GM12878 (cell line): ENCODE data around the gene MAML2. TPM values are rescaled to one million over a fixed set of nuclear protein-coding genes. Genes with fewer than 3 reads are reported as not detected.

Experiments
- ATAC-seq: fragments of 200-7000 bp; cut with Tn5 transposase; 3 replicates; pipeline ENCODE4 v1.9.1; 2020; ENCODE audit warnings: mild to moderate bottlenecking, moderate library complexity
- BruUV-seq: library from RNA; stranded (reverse); fragments of 400-500 nt; replicated peaks from 2 replicates; lab custom pipeline; 2021; lab: Mats Ljungman, UMichigan
- CTCF ChIA-PET: fragments of 300-600 bp; sonication (Branson Sonifier 250); formaldehyde crosslinking; extraction: SDS; loops from one replicate; lab custom pipeline; 2021; ENCODE audit warnings: inconsistent platforms; lab: Yijun Ruan, JAX
- POLR2A ChIA-PET: fragments of 350-600 bp; formaldehyde crosslinking; extraction: SDS; loops from one replicate; lab custom pipeline; 2021; ENCODE audit warnings: inconsistent platforms; lab: Charles Lee
- RAD21 ChIA-PET: fragments of 300-600 bp; sonication (Branson Sonifier 250); formaldehyde crosslinking; loops from one replicate; lab custom pipeline; 2023; ENCODE audit warnings: antibody characterized with exemption; ENCODE audit not compliant: unreplicated experiment; lab: Charles Lee
- SMC1A ChIA-PET: fragments of 300-600 bp; sonication (Branson Sonifier 250); formaldehyde crosslinking; loops from one replicate; lab custom pipeline; 2023; ENCODE audit not compliant: unreplicated experiment, uncharacterized antibody; lab: Charles Lee
- DNase-seq: peaks from one replicate; pipeline ENCODE4 v3.0.0-alpha.2; 2011; ENCODE audit warnings: low read depth, low spot score
- FAIRE-seq: peaks from 3 replicates; lab custom pipeline; 2011; peaks lifted over from hg19 to GRCh38; lab: Jason Lieb, UNC
- H2AFZ ChIP-seq: 2 replicates; pipeline ENCODE4 v1.6.0; 2011; ENCODE audit warnings: low read depth, low read length, control low read depth; ENCODE audit not compliant: control insufficient read depth
- H3K27ac ChIP-seq: 2 replicates; pipeline ENCODE4 v1.5.1; 2011; ENCODE audit warnings: control low read depth; ENCODE audit not compliant: control insufficient read depth, insufficient read depth
- H3K27me3 ChIP-seq, 2 experiments: replicated peaks in 1 of 2; 2 replicates each; pipeline versions ENCODE4 v1.6.0 to v1.6.1; 2011; ENCODE audit warnings: low read length in 1 of 2; ENCODE audit not compliant: control insufficient read depth in 2 of 2, insufficient read depth in 2 of 2
- H3K36me3 ChIP-seq, 2 experiments: 2 replicates each; pipeline ENCODE4 v1.5.1; 2011; ENCODE audit warnings: low read length in 1 of 2; ENCODE audit not compliant: control insufficient read depth in 2 of 2, insufficient read depth in 2 of 2
- H3K4me1 ChIP-seq: 2 replicates; pipeline ENCODE4 v1.6.1; 2011; ENCODE audit warnings: mild to moderate bottlenecking, low read length, moderate library complexity, mixed read lengths; ENCODE audit not compliant: control insufficient read depth, insufficient read depth
- H3K4me2 ChIP-seq: 2 replicates; pipeline ENCODE4 v1.6.0; 2011; ENCODE audit warnings: control low read depth; ENCODE audit not compliant: control insufficient read depth, insufficient read depth
- H3K4me3 ChIP-seq: fragments of 200-600 bp; sonication (generic); 2 replicates; pipeline ENCODE4 v1.5.1; 2016
- H3K79me2 ChIP-seq: 2 replicates; pipeline ENCODE4 v1.6.0; 2011; ENCODE audit warnings: low read length; ENCODE audit not compliant: control insufficient read depth, insufficient read depth
- H3K9ac ChIP-seq: 2 replicates; pipeline ENCODE4 v1.8.0; 2011; ENCODE audit warnings: low read length, control low read depth, mixed read lengths; ENCODE audit not compliant: control insufficient read depth, insufficient read depth
- H3K9me3 ChIP-seq: replicated peaks from 3 replicates; pipeline ENCODE4 v1.5.1; 2011; ENCODE audit warnings: mild to moderate bottlenecking, low read length; ENCODE audit not compliant: control insufficient read depth, insufficient read depth
- H4K20me1 ChIP-seq: 2 replicates; pipeline ENCODE4 v1.6.0; 2011; ENCODE audit not compliant: control insufficient read depth, insufficient read depth
- KAT2A ChIP-seq: conservative IDR thresholded peaks from 2 replicates; pipeline ENCODE4 v1.6.1; 2011; ENCODE audit warnings: low read depth, low read length; ENCODE audit not compliant: control insufficient read depth
- MXI1 ChIP-seq: fragments of 150-350 bp; IDR thresholded peaks from 2 replicates; pipeline ENCODE4 v1.6.1; 2011; ENCODE audit warnings: low read depth, mild to moderate bottlenecking, inconsistent platforms, low read length, improper control_type of control experiment
- PML ChIP-seq: IDR thresholded peaks from 2 replicates; pipeline ENCODE4 v1.6.1; 2012; ENCODE audit warnings: low read length, inconsistent platforms
- SMARCA5 ChIP-seq: fragments of 450-650 bp; IDR thresholded peaks from 2 replicates; pipeline ENCODE4 v1.6.1; 2017; ENCODE audit warnings: mild to moderate bottlenecking
- TCF3 ChIP-seq: IDR thresholded peaks from 2 replicates; pipeline ENCODE4 v1.6.1; 2012; ENCODE audit warnings: low read depth, mild to moderate bottlenecking, low read length, borderline replicate concordance; ENCODE audit not compliant: insufficient read depth
- WGBS: methylation state at CpG from one replicate; pipeline ENCODE4 v1.1.6; 2016; ENCODE audit warnings: low lambda C conversion rate; ENCODE audit not compliant: insufficient replicate concordance, insufficient coverage; ENCODE audit errors: missing lambda C conversion rate; 5-methylcytosine and 5-hydroxymethylcytosine counted together
- in situ Hi-C: fragments of 300-500 bp; cut with MboI; formaldehyde crosslinking; loops from 9 replicates; pipeline ENCODE4 v1.14.3; 2018; ENCODE audit warnings: mixed read lengths
- intact Hi-C: fragments of 100-400 bp; cut with micrococcal nuclease; formaldehyde crosslinking; loops from one replicate; pipeline ENCODE4 v1.14.2; 2022; ENCODE audit not compliant: unreplicated experiment
- polyA plus RNA-seq, 11 experiments: library from polyadenylated mRNA; depleted of rRNA in 4 of 11; unstranded in 6 of 11; stranded (reverse) in 5 of 11; fragments of >200 nt; fragmentation: Nextera tagmentation in 4 of 11; fragmentation: Illumina TruSeq in 1 of 11; extraction: Ambion mirVana in 4 of 11; extraction: Trizol in 1 of 11; gene quantifications; 1 replicate in 1 of 11; 2 replicates in 10 of 11; pipeline versions ENCODE4 v1.2.1 to v1.2.3, GENCODE V29; 2011 to 2016; ENCODE audit warnings: inconsistent platforms in 2 of 11, missing spikeins in 2 of 11, low read depth in 1 of 11
- total RNA-seq, 4 experiments: library from RNA; depleted of rRNA in 3 of 4; stranded (reverse); fragments of >200 nt in 3 of 4; fragmentation: Illumina TruSeq in 1 of 4; extraction: Trizol in 1 of 4; gene quantifications; 2 replicates each; pipeline versions ENCODE4 v1.2.1 to v1.2.3, GENCODE V29; 2013 to 2021
- TF ChIP-seq, protein P1 (sequence below): fragments of 450-650 bp; formaldehyde crosslinking; IDR thresholded peaks from 2 replicates; pipeline ENCODE4 v1.4.0; 2022; ENCODE audit warnings: mild to moderate bottlenecking, moderate library complexity
- TF ChIP-seq, protein P2 (sequence below): fragments of 450-650 bp; IDR thresholded peaks from 2 replicates; pipeline ENCODE4 v1.6.1; 2016; ENCODE audit warnings: mild to moderate bottlenecking
- TF ChIP-seq, protein P3 (sequence below): fragments of 450-650 bp; formaldehyde crosslinking; IDR thresholded peaks from 2 replicates; pipeline ENCODE4 v1.5.0; 2022; ENCODE audit warnings: mild to moderate bottlenecking, missing genetic modification characterization
- TF ChIP-seq, protein P4 (sequence below): fragments of 450-650 bp; IDR thresholded peaks from 2 replicates; pipeline ENCODE4 v1.6.1; 2017; ENCODE audit warnings: low read depth, mild to moderate bottlenecking, moderate library complexity

The MAML2 gene
- total and polyA plus RNA-seq, 10 of the 15 experiments (the other 5 are each of a cell fraction or from before 2014, with no cell fraction given), result 2.5 to 15.1 (median 12.0) TPM

DNA sequence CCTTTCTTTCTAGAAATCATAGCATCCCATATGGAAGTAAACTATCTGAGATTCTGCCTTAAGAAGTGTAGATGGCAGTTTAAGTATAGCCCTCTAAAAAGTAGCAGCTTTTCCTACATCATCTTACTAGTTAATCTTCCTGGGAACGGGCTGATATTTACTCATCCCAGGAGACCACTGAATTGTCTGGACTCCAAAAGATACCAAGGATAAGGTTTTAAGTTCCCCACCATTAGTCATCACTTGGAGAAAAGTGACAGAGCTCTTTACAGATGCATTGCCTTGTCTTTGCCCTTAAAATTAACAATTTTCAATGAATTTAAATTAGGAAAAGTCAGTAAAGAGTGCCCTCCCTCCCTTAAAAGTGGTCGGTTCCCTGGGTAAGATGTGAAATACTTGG lies 129.5 kb downstream of the MAML2 start:
- ATAC-seq (no peak), DNase-seq (no peak), FAIRE-seq (no peak)
- WGBS, result 97% methylated on average over 2 of the region's 2 CpGs
- intact Hi-C loops, result loop anchor here (10.0 kb wide), 1 partner anchor 289 kb away; the partner anchor contains the start of gene MTMR2
- Histone ChIP-seq H3K36me3 (no peaks in the 10 kb centered on the region), H3K9me3 (no peaks in the 10 kb centered on the region), H2AFZ (no peak overlapping the region), H3K79me2 (peaks cover 20% of the 10 kb centered on the region), H4K20me1 (no peaks in the 10 kb centered on the region), H3K4me3 (no peak overlapping the region), H3K4me1 (peaks cover 38% of the 10 kb centered on the region), H3K4me2 (no peak overlapping the region), H3K9ac (no peak overlapping the region), H3K27ac (no peak overlapping the region), H3K27me3 (no peaks in the 10 kb centered on the region)
- TF ChIP-seq, protein P1, sequence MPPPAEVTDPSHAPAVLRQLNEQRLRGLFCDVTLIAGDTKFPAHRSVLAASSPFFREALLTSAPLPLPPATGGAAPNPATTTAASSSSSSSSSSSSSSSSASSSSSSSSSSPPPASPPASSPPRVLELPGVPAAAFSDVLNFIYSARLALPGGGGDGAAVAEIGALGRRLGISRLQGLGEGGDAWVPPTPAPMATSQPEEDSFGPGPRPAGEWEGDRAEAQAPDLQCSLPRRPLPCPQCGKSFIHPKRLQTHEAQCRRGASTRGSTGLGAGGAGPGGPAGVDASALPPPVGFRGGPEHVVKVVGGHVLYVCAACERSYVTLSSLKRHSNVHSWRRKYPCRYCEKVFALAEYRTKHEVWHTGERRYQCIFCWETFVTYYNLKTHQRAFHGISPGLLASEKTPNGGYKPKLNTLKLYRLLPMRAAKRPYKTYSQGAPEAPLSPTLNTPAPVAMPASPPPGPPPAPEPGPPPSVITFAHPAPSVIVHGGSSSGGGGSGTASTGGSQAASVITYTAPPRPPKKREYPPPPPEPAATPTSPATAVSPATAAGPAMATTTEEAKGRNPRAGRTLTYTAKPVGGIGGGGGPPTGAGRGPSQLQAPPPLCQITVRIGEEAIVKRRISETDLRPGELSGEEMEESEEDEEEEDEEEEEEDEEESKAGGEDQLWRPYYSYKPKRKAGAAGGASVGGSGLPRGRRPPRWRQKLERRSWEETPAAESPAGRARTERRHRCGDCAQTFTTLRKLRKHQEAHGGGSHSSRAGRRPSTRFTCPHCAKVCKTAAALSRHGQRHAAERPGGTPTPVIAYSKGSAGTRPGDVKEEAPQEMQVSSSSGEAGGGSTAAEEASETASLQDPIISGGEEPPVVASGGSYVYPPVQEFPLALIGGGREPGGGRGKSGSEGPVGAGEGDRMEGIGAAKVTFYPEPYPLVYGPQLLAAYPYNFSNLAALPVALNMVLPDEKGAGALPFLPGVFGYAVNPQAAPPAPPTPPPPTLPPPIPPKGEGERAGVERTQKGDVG (CRISPR knock-in tag), result no peak
- TF ChIP-seq, protein P2, sequence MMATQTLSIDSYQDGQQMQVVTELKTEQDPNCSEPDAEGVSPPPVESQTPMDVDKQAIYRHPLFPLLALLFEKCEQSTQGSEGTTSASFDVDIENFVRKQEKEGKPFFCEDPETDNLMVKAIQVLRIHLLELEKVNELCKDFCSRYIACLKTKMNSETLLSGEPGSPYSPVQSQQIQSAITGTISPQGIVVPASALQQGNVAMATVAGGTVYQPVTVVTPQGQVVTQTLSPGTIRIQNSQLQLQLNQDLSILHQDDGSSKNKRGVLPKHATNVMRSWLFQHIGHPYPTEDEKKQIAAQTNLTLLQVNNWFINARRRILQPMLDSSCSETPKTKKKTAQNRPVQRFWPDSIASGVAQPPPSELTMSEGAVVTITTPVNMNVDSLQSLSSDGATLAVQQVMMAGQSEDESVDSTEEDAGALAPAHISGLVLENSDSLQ, result no peak
- TF ChIP-seq, protein P3, sequence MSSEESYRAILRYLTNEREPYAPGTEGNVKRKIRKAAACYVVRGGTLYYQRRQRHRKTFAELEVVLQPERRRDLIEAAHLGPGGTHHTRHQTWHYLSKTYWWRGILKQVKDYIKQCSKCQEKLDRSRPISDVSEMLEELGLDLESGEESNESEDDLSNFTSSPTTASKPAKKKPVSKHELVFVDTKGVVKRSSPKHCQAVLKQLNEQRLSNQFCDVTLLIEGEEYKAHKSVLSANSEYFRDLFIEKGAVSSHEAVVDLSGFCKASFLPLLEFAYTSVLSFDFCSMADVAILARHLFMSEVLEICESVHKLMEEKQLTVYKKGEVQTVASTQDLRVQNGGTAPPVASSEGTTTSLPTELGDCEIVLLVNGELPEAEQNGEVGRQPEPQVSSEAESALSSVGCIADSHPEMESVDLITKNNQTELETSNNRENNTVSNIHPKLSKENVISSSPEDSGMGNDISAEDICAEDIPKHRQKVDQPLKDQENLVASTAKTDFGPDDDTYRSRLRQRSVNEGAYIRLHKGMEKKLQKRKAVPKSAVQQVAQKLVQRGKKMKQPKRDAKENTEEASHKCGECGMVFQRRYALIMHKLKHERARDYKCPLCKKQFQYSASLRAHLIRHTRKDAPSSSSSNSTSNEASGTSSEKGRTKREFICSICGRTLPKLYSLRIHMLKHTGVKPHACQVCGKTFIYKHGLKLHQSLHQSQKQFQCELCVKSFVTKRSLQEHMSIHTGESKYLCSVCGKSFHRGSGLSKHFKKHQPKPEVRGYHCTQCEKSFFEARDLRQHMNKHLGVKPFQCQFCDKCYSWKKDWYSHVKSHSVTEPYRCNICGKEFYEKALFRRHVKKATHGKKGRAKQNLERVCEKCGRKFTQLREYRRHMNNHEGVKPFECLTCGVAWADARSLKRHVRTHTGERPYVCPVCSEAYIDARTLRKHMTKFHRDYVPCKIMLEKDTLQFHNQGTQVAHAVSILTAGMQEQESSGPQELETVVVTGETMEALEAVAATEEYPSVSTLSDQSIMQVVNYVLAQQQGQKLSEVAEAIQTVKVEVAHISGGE (CRISPR knock-in tag), result no peak
- TF ChIP-seq, protein P4, sequence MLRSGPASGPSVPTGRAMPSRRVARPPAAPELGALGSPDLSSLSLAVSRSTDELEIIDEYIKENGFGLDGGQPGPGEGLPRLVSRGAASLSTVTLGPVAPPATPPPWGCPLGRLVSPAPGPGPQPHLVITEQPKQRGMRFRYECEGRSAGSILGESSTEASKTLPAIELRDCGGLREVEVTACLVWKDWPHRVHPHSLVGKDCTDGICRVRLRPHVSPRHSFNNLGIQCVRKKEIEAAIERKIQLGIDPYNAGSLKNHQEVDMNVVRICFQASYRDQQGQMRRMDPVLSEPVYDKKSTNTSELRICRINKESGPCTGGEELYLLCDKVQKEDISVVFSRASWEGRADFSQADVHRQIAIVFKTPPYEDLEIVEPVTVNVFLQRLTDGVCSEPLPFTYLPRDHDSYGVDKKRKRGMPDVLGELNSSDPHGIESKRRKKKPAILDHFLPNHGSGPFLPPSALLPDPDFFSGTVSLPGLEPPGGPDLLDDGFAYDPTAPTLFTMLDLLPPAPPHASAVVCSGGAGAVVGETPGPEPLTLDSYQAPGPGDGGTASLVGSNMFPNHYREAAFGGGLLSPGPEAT, result no peak
- TF ChIP-seq MXI1 (no peak), TCF3 (no peak), KAT2A (no peak), PML (no peak), SMARCA5 (no peak)
- ChIA-PET RAD21 (interaction anchor here (0.7 to 3.1 kb wide), 6 partner anchors 13 to 130 kb away, joined by 3 to 21 read pairs (median 4); partner anchors contain the start of gene MAML2), SMC1A (interaction anchor here (0.8 to 3.5 kb wide), 15 partner anchors 8 to 161 kb away, joined by 3 to 18 read pairs (median 5); partner anchors contain the start of gene MAML2), POLR2A (interaction anchor here (0.9 to 1.6 kb wide), 3 partner anchors 13 to 65 kb away, joined by 3 to 4 read pairs (median 4); no protein-coding TSS in a partner anchor), CTCF (interaction anchor here (1.2 to 3.0 kb wide), 8 partner anchors 24 to 180 kb away, joined by 3 to 17 read pairs (median 4); partner anchors contain the start of gene MAML2)
- in situ Hi-C loops, result no loop called here
- BruUV-seq, result no TSS peak
